Smooth muscle cell (in vitro differentiated cells): ENCODE measurements around the gene SIAH2. TPM values are rescaled to one million over a fixed set of nuclear protein-coding genes. Genes with fewer than 3 reads are reported as not detected.
A peak's percentile ranks its signal among the peaks of the same experiment; 100 is the strongest.

Experiments
- DNase-seq: peaks from one replicate; lab custom pipeline; 2025; ENCODE audit not compliant: unreplicated experiment; lab: John Stamatoyannopoulos, UW
- H2AFZ ChIP-seq: fragments of 200-600 bp; sonication (generic); 2 replicates; pipeline ENCODE4 v1.6.0; 2016; ENCODE audit warnings: antibody characterized with exemption, low read depth, mild to moderate bottlenecking
- H3F3A ChIP-seq: fragments of 200-600 bp; sonication (generic); 2 replicates; pipeline ENCODE4 v1.6.0; 2017; ENCODE audit warnings: antibody characterized with exemption, low read depth
- H3K27ac ChIP-seq: fragments of 200-600 bp; sonication (generic); 2 replicates; pipeline ENCODE4 v1.5.1; 2016; ENCODE audit warnings: low read depth, mild to moderate bottlenecking
- H3K27me3 ChIP-seq: fragments of 200-600 bp; sonication (generic); 2 replicates; pipeline ENCODE4 v1.6.1; 2016; ENCODE audit warnings: low read depth, mild to moderate bottlenecking
- H3K36me3 ChIP-seq: fragments of 200-600 bp; sonication (generic); 2 replicates; pipeline ENCODE4 v1.5.1; 2016; ENCODE audit warnings: low read depth
- H3K4me1 ChIP-seq: fragments of 200-600 bp; sonication (generic); 2 replicates; pipeline ENCODE4 v1.5.1; 2016; ENCODE audit warnings: low read depth
- H3K4me2 ChIP-seq: fragments of 200-600 bp; sonication (generic); 2 replicates; pipeline ENCODE4 v1.6.0; 2016; ENCODE audit warnings: mild to moderate bottlenecking
- H3K4me3 ChIP-seq: fragments of 200-600 bp; sonication (generic); 2 replicates; pipeline ENCODE4 v1.5.1; 2016; ENCODE audit warnings: mild to moderate bottlenecking
- H3K79me2 ChIP-seq: fragments of 200-600 bp; sonication (generic); 2 replicates; pipeline ENCODE4 v1.6.0; 2016; ENCODE audit warnings: low read depth, mild to moderate bottlenecking
- H3K9ac ChIP-seq: fragments of 200-600 bp; sonication (generic); 2 replicates; pipeline ENCODE4 v1.6.0; 2016; ENCODE audit warnings: low read depth
- H3K9me3 ChIP-seq: fragments of 200-600 bp; sonication (generic); replicated peaks from 2 replicates; pipeline ENCODE4 v1.5.1; 2016; ENCODE audit warnings: low read depth
- H4K20me1 ChIP-seq: fragments of 200-600 bp; sonication (generic); 2 replicates; pipeline ENCODE4 v1.6.0; 2016; ENCODE audit warnings: low read depth
- WGBS: methylation state at CpG from one replicate; pipeline ENCODE4 v1.1.7; 2016; ENCODE audit warnings: low lambda C conversion rate; 5-methylcytosine and 5-hydroxymethylcytosine counted together
- polyA plus RNA-seq: library from polyadenylated mRNA; unstranded; fragments of >200 nt; fragmentation: Nextera tagmentation; extraction: Ambion mirVana; gene quantifications from 2 replicates; pipeline ENCODE4 v1.2.1, GENCODE V29; 2016
- total RNA-seq: library from RNA; depleted of rRNA; stranded (reverse); fragments of >200 nt; gene quantifications from 2 replicates; pipeline ENCODE4 v1.2.3, GENCODE V29; 2014
- TF ChIP-seq, protein P1 (sequence below): fragments of 200-600 bp; sonication (generic); IDR thresholded peaks from 2 replicates; pipeline ENCODE4 v1.5.1; 2017; ENCODE audit warnings: borderline replicate concordance, mild to moderate bottlenecking, antibody characterized with exemption; ENCODE audit not compliant: insufficient read depth, poor library complexity, severe bottlenecking

SIAH2 gene
- total and polyA plus RNA-seq, 2 experiments from 2014 or later, result 43.9 to 44.9 TPM

DNA sequence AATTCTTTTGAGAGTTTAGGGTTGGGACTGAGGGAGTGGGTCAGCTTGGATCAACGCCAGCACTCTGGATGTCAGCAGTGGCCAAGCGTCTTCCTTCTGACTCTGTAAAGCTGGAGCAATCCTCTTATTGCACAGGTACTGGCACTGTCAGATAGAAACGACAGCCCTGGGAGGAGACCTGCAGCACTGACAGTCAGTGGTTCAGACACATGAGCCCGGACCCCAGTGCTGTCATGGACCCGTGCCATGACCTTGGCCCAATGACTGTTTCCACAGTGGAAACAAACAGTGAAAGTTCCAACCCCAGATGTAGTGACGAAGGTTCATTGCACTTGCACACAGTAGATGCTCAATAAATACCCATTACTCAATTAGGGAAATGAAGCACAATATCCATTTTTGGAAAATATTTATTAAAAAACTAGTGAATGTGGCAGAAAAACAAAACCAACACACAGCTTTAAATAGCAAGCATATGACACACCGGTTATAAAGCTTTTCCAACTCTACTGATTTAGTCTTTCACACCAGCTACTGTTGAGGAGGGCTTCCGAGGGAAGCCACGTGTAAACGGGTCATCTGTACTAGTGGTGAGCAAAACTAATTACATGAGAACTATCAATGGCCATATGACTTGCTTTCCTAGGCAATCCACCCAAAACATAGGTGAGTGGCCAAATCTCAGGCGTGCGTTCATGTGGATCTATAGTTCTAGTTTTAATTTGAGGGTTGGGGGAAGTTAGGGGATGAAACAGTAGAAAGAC, 22.1 kb downstream of the SIAH2 start:
- Histone ChIP-seq H3K4me3 (no peak overlapping the region), H3K9ac (no peak overlapping the region), H3K79me2 (peaks cover 33% of the 10 kb centered on the region), H3F3A (peaks cover 29% of the 10 kb centered on the region), H3K27ac (no peak overlapping the region), H4K20me1 (peaks cover 53% of the 10 kb centered on the region), H3K36me3 (no peaks in the 10 kb centered on the region), H3K27me3 (no peaks in the 10 kb centered on the region), H2AFZ (no peak overlapping the region), H3K9me3 (no peaks in the 10 kb centered on the region), H3K4me1 (peaks cover 16% of the 10 kb centered on the region), H3K4me2 (no peak overlapping the region)
- TF ChIP-seq, protein P1, sequence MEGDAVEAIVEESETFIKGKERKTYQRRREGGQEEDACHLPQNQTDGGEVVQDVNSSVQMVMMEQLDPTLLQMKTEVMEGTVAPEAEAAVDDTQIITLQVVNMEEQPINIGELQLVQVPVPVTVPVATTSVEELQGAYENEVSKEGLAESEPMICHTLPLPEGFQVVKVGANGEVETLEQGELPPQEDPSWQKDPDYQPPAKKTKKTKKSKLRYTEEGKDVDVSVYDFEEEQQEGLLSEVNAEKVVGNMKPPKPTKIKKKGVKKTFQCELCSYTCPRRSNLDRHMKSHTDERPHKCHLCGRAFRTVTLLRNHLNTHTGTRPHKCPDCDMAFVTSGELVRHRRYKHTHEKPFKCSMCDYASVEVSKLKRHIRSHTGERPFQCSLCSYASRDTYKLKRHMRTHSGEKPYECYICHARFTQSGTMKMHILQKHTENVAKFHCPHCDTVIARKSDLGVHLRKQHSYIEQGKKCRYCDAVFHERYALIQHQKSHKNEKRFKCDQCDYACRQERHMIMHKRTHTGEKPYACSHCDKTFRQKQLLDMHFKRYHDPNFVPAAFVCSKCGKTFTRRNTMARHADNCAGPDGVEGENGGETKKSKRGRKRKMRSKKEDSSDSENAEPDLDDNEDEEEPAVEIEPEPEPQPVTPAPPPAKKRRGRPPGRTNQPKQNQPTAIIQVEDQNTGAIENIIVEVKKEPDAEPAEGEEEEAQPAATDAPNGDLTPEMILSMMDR, result no peak
- DNase-seq, result no peak
- WGBS, result 94% methylated on average over 12 of the region's 12 CpGs

GRCh38 chr3:150739877-150740645, 22.9 kb downstream of the SIAH2 start:
- H3K4me1 ChIP-seq, result peaks cover 16% of the 10 kb centered on the region
- H3K27me3 ChIP-seq, result no peaks in the 10 kb centered on the region
- TF ChIP-seq, protein P1, result no peak
- H3K36me3 ChIP-seq, result no peaks in the 10 kb centered on the region
- no peak overlapping the region for H3K4me2 ChIP-seq
- no peak overlapping the region for H3K9ac ChIP-seq
- H3K9me3 ChIP-seq, result no peaks in the 10 kb centered on the region
- no peak for DNase-seq
- WGBS, result 89% methylated on average over 8 of the region's 8 CpGs
- no peak overlapping the region for H3K4me3 ChIP-seq
- H2AFZ ChIP-seq, result no peak overlapping the region
- H3K79me2 ChIP-seq, result peaks cover 25% of the 10 kb centered on the region
- peaks cover 29% of the 10 kb centered on the region for H3F3A ChIP-seq
- H3K27ac ChIP-seq, result no peak overlapping the region
- peaks cover 46% of the 10 kb centered on the region for H4K20me1 ChIP-seq

GRCh38 chr3:150739200-150739863, 23.6 kb downstream of the SIAH2 start:
- 82% methylated on average over 7 of the region's 7 CpGs for WGBS
- TF ChIP-seq, protein P1, result no peak
- peak overlapping the region; percentile 80 for H3K27ac ChIP-seq

More at GRCh38 chr3:150739200-150739863, 23.6 kb downstream of the SIAH2 start:
- DNase-seq, result no peak
- peak overlapping the region; percentile 22 for H3K4me2 ChIP-seq
- peaks cover 9% of the 10 kb centered on the region for H3K4me1 ChIP-seq
- H4K20me1 ChIP-seq, result peaks cover 38% of the 10 kb centered on the region
- H3K27me3 ChIP-seq, result no peaks in the 10 kb centered on the region
- no peaks in the 10 kb centered on the region for H3K36me3 ChIP-seq
- no peaks in the 10 kb centered on the region for H3K9me3 ChIP-seq
- no peak overlapping the region for H2AFZ ChIP-seq
- H3F3A ChIP-seq, result peaks cover 31% of the 10 kb centered on the region
- no peak overlapping the region for H3K9ac ChIP-seq
- H3K79me2 ChIP-seq, result peaks cover 18% of the 10 kb centered on the region
- H3K4me3 ChIP-seq, result no peak overlapping the region
